Neural crest cell (in vitro differentiated cells): Measurements from ENCODE around the gene DUSP12. TPM values are rescaled to one million over a fixed set of nuclear protein-coding genes. Genes with fewer than 3 reads are reported as not detected.

Experiments
- DNase-seq: peaks from one replicate; pipeline ENCODE4 v3.0.0; 2021; ENCODE audit warnings: low read depth, mixed read lengths, low spot score
- H3K27ac Mint-ChIP-seq: one replicate; pipeline ENCODE4 v1.8.0; 2021; ENCODE audit warnings: mild to moderate bottlenecking, mixed read lengths; ENCODE audit not compliant: unreplicated experiment
- H3K27me3 Mint-ChIP-seq: 2 replicates; pipeline ENCODE4 v1.8.0; 2021; ENCODE audit warnings: low read depth, mild to moderate bottlenecking, mixed read lengths
- H3K36me3 Mint-ChIP-seq: 2 replicates; pipeline ENCODE4 v1.8.0; 2021; ENCODE audit warnings: low read depth, mild to moderate bottlenecking, mixed read lengths
- H3K4me1 Mint-ChIP-seq: 2 replicates; pipeline ENCODE4 v1.8.0; 2021; ENCODE audit warnings: mixed read lengths
- H3K4me3 Mint-ChIP-seq: one replicate; pipeline ENCODE4 v1.8.0; 2021; ENCODE audit warnings: mild to moderate bottlenecking, mixed read lengths
- H3K9me3 Mint-ChIP-seq: 2 replicates; pipeline ENCODE4 v1.8.0; 2021; ENCODE audit warnings: mixed read lengths
- long read RNA-seq: library from polyadenylated mRNA; unstranded; transcript quantifications from one replicate; pipeline ENCODE4 v2.0.0, GENCODE V29; 2020
- total RNA-seq: library from RNA; stranded (reverse); gene quantifications from 2 replicates; pipeline ENCODE4 v1.2.1, GENCODE V29; 2021
- TF ChIP-seq, protein P1 (sequence below): fragments of 200-600 bp; sonication (generic); conservative IDR thresholded peaks from 2 replicates; pipeline ENCODE4 v1.5.0; 2021; ENCODE audit warnings: antibody characterized with exemption, mild to moderate bottlenecking

The DUSP12 gene, protein sequence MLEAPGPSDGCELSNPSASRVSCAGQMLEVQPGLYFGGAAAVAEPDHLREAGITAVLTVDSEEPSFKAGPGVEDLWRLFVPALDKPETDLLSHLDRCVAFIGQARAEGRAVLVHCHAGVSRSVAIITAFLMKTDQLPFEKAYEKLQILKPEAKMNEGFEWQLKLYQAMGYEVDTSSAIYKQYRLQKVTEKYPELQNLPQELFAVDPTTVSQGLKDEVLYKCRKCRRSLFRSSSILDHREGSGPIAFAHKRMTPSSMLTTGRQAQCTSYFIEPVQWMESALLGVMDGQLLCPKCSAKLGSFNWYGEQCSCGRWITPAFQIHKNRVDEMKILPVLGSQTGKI
- 39.8 and 42.0 TPM in 2 replicates for total RNA-seq
- long read RNA-seq, transcript DUSP12-201 (6 exons, 1,270 nt): major isoform, 56 of 84 reads
- long read RNA-seq, partial matches to known transcripts: 0 of 84 reads
- long read RNA-seq, other reads (novel, unspliced or antisense): 28 of 84 reads

- peak within 1 kb of the TSS; percentile 100 for H3K4me3 Mint-ChIP-seq
- TF ChIP-seq, protein P1, sequence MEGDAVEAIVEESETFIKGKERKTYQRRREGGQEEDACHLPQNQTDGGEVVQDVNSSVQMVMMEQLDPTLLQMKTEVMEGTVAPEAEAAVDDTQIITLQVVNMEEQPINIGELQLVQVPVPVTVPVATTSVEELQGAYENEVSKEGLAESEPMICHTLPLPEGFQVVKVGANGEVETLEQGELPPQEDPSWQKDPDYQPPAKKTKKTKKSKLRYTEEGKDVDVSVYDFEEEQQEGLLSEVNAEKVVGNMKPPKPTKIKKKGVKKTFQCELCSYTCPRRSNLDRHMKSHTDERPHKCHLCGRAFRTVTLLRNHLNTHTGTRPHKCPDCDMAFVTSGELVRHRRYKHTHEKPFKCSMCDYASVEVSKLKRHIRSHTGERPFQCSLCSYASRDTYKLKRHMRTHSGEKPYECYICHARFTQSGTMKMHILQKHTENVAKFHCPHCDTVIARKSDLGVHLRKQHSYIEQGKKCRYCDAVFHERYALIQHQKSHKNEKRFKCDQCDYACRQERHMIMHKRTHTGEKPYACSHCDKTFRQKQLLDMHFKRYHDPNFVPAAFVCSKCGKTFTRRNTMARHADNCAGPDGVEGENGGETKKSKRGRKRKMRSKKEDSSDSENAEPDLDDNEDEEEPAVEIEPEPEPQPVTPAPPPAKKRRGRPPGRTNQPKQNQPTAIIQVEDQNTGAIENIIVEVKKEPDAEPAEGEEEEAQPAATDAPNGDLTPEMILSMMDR: peak; percentile 21
- no peaks in the 10 kb centered on the region for H3K9me3 Mint-ChIP-seq
- peak within 1 kb of the TSS; percentile 100 for H3K27ac Mint-ChIP-seq
- H3K27me3 Mint-ChIP-seq: peaks cover 21% of the 10 kb centered on the region
- H3K36me3 Mint-ChIP-seq: peaks cover 13% of the 10 kb centered on the region
- DNase-seq: peak; percentile 88
- H3K4me1 Mint-ChIP-seq: peaks cover 19% of the 10 kb centered on the region
These were observed at the start of gene DUSP12 for GRCh38 chr1:161749509-161750407. DUSP12 (plus strand) TSS chr1:161749786; CDS start chr1:161749802, 16 bp downstream.

GRCh38 chr1:161702250-161702649, 47.3 kb upstream of the DUSP12 start:
- Mint-ChIP-seq H3K36me3 (no peaks in the 10 kb centered on the region), H3K27me3 (peaks cover 39% of the 10 kb centered on the region), H3K9me3 (no peaks in the 10 kb centered on the region), H3K27ac (no peak overlapping the region), H3K4me3 (no peak overlapping the region), H3K4me1 (no peaks in the 10 kb centered on the region)
- DNase-seq: no peak
- TF ChIP-seq, protein P1: no peak

GRCh38 chr1:161705537-161705936, 44.0 kb upstream of the DUSP12 start:
- TF ChIP-seq, protein P1: no peak
- Mint-ChIP-seq H3K4me1 (no peaks in the 10 kb centered on the region), H3K27ac (no peak overlapping the region), H3K9me3 (no peaks in the 10 kb centered on the region), H3K36me3 (no peaks in the 10 kb centered on the region), H3K4me3 (no peak overlapping the region), H3K27me3 (peaks cover 34% of the 10 kb centered on the region)
- no peak for DNase-seq

GRCh38 chr1:161706113-161706481, 43.5 kb upstream of the DUSP12 start:
- Mint-ChIP-seq H3K27ac (no peak overlapping the region), H3K36me3 (no peaks in the 10 kb centered on the region), H3K4me1 (no peaks in the 10 kb centered on the region), H3K27me3 (peaks cover 33% of the 10 kb centered on the region), H3K4me3 (no peak overlapping the region), H3K9me3 (no peaks in the 10 kb centered on the region)
- TF ChIP-seq, protein P1: no peak
- DNase-seq: no peak

DNA sequence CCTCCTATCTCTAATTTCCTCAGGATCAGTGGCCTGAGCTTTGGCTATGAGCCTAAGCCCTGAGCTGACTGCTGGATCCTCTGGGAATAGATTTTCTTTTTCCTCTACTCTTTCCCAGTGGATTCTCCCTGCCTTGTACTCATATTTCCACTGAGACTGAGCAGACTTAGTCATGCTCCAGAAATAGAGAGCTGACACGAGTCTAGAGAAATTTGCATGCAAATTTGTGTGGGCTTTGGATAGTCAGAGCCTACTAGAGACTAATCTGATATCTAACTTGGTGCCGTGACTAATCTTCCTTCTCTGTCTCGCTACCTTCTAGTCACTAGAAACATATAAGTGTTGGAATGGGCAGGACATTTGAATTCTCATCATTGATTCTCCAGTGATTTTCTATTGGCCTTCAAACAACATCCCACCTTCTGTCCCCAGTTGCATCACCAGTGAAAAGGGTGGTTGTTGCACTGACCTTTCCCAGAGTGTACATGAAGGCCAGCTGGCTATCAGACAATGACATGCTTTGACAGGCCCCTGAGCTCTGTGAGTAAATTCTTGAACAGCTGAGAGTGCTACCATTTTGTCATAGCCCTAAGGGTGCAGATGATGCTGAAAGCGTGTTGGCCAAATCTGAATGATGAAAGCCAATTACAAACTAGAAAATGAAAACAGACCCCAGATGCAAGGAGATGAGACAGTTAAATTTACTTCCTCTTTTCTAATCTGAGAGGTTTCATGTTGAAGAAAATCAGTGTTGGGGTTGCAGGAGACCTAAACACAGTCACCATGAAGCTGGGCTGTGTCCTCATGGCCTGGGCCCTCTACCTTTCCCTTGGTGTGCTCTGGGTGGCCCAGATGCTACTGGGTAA, 42.9 kb upstream of the DUSP12 start, which contains the start of gene FCRLA:
FCRLA (plus strand) TSS at position 748 of the 866 bp plus-strand sequence; CDS start at position 784, 36 bp downstream.
- Mint-ChIP-seq H3K9me3 (no peaks in the 10 kb centered on the region), H3K4me3 (no peak within 1 kb of the TSS), H3K27me3 (peaks cover 29% of the 10 kb centered on the region), H3K36me3 (no peaks in the 10 kb centered on the region), H3K4me1 (no peaks in the 10 kb centered on the region), H3K27ac (no peak within 1 kb of the TSS)
- no peak for DNase-seq
- TF ChIP-seq, protein P1: no peak
